ENCODE measurements around the gene ELAVL3. TPM values are rescaled to one million over a fixed set of nuclear protein-coding genes. Genes with fewer than 3 reads are reported as not detected.
"Not testable (repeated sequence)": the region's sequence is repeated elsewhere in the genome, so short reads cannot be mapped to it uniquely, and the experiment has no call there.

Gene ELAVL3
- total RNA-seq, 1 donor from 2014 or later: 42.8 TPM

DNA sequence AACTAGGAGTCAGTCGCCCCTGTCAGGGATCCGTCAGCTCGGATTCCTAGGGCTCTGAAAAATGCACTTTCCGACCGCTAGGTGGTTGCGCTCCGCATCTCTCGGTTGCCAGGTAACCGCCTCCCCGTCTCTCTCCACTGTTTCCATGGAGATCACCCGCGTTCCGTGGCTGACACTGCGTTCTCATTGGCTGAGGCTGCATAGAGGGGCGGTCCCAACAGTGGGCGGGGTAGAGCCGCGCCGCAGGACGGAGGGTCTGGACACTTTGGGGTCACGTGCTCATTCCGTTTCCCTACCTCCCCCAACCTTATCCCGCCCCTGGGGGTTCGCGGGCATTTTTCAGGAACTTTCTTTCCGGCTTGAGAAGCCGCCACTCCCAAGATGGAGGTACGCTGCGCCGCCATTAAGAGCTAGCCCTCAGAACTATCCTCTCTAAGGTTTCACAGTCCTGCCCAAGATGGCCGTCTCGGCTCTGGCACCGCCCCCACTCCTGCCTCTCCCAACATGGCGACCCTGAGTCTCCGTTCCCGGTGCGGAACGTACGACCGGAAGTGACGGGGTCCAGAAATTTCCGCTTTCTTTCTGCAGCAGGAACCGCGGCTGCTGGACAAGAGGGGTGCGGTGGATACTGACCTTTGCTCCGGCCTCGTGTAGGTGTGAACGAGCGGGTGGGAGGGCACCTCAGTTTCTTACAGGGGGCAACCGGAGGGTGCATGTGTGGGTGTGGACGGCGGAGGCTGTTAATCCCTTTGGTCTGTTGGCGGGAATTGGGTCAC lies 45.6 kb downstream of the ELAVL3 start, which contains the start of the genes ODAD3 and PRKCSH:
ODAD3 (minus strand) TSS at position 65 of the 776 bp plus-strand sequence. CDS start 105 bp downstream, outside the sequence.
PRKCSH (plus strand) TSS at position 579 of the 776 bp plus-strand sequence. CDS start 483 bp downstream, outside the sequence.
- H3K27ac Mint-ChIP-seq (ENCODE audit: unreplicated experiment): peak within 1 kb of the TSS; percentile 98
- H3K27me3 Mint-ChIP-seq (ENCODE audit: low read depth): no peaks in the 10 kb centered on the region
- peak; percentile 95 for TF ChIP-seq CTCF (conservative IDR thresholded peaks at IDR 0.05)
- H3K9me3 Mint-ChIP-seq: no peaks in the 10 kb centered on the region
- H3K36me3 Mint-ChIP-seq (ENCODE audit: low read depth): peaks cover 5% of the 10 kb centered on the region
- peak; percentile 98 for DNase-seq (ENCODE audit: low read depth, low spot score)
- peaks cover 22% of the 10 kb centered on the region for H3K4me1 Mint-ChIP-seq
- peak within 1 kb of the TSS; percentile 100 for H3K4me3 Mint-ChIP-seq

- no peaks in the 10 kb centered on the region for H3K27me3 Mint-ChIP-seq (ENCODE audit: low read depth)
- peaks cover 22% of the 10 kb centered on the region for H3K4me1 Mint-ChIP-seq
- H3K9me3 Mint-ChIP-seq: no peaks in the 10 kb centered on the region
- peak overlapping the region; percentile 85 for H3K27ac Mint-ChIP-seq (ENCODE audit: unreplicated experiment)
- H3K36me3 Mint-ChIP-seq (ENCODE audit: low read depth): peaks cover 5% of the 10 kb centered on the region
- no peak for TF ChIP-seq CTCF (conservative IDR thresholded peaks at IDR 0.05)
- DNase-seq (ENCODE audit: low read depth, low spot score): no peak
- peak overlapping the region; percentile 100 for H3K4me3 Mint-ChIP-seq
These were observed 46.2 kb downstream of the ELAVL3 start for GRCh38 chr19:11434703-11435056.

DNA sequence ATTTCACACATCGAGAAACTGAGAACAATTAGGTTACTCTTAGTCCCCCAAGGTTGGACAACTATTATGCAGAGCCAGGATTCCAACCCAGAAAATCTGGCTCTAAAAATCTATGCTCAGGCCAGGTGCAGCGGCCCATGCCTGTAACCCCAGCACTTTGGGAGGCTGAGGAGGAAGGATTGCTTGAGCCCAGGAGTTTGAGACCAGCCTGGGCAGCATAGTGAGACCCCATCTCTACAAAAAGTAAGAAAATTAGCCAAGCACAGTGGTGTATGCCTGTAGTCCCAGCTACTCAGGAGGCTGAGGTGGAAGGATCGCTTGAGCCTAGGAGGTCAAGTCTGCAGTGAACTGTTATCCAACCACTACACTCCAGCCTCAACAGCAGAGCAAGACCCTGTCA lies 47.3 kb downstream of the ELAVL3 start:
- H3K36me3 Mint-ChIP-seq (ENCODE audit: low read depth); H3K27ac Mint-ChIP-seq (ENCODE audit: unreplicated experiment); H3K27me3 Mint-ChIP-seq (ENCODE audit: low read depth); H3K4me3 Mint-ChIP-seq; H3K9me3 Mint-ChIP-seq; DNase-seq (ENCODE audit: low read depth, low spot score): not testable (repeated sequence)
- H3K4me1 Mint-ChIP-seq: peaks cover 22% of the 10 kb centered on the region

DNA sequence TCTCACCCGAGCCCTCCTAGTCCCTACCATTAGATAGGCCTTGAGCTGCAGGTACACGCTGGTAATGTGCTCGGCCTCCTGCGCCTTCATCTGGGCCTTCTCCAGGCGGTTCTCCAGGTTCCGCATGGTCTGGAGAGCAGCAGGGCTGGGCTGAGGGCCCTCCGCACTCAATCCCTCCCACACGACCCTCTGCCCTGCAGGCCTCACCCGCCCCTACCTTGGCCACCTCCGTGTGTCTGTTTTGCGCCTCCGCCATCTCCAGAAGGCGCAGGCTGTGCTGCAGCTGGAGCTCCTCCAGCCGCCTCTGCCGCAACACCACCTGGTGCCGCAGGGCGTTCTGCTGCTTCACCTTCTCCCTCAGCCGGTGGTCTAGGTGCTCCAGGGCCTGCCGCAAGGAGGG lies 54.2 kb downstream of the ELAVL3 start:
- TF ChIP-seq CTCF (conservative IDR thresholded peaks at IDR 0.05): no peak
- no peaks in the 10 kb centered on the region for H3K36me3 Mint-ChIP-seq (ENCODE audit: low read depth)
- peaks cover 26% of the 10 kb centered on the region for H3K27me3 Mint-ChIP-seq (ENCODE audit: low read depth)
- H3K9me3 Mint-ChIP-seq: no peaks in the 10 kb centered on the region
- DNase-seq (ENCODE audit: low read depth, low spot score): no peak
- peaks cover 2% of the 10 kb centered on the region for H3K4me1 Mint-ChIP-seq
- H3K27ac Mint-ChIP-seq (ENCODE audit: unreplicated experiment): no peak overlapping the region
- no peak overlapping the region for H3K4me3 Mint-ChIP-seq

DNA sequence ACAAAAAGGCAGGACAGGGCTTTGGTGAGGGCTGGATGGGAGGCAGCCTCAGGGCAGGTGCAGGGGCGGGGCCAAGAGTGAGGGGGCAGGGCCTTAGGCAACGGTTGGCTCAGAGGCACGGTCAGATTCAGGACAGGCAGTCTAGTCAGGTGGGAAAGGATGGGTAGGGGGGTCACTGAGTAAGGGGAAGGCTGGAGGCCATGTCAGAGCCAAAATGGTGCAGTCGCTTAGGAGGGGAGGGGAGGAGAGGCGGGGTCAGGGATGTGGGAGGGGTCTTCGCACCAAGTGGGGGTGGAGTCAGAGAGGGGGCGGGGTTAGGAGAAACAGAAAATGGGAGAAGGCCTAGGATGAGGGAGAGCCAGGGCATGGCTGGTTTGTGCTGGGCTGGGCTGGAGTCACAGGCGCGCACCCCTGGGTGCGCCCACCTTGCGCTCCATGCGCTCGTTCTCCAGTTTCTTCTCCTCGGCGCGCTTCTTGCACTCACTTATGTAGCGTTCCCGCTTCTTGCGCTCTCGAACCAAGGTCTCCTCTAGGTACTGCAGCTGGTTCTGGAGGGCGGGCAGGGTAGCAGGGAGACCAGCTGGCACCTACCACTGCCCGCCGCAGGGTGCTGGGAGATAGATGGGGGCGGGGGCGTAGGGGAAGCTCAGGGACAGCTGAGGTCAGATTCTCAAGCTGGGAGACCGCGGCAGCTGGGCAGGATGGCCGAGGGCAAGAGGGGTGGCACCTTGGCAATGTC lies 55.0 kb downstream of the ELAVL3 start:
- H3K27me3 Mint-ChIP-seq (ENCODE audit: low read depth): peaks cover 33% of the 10 kb centered on the region
- TF ChIP-seq CTCF (conservative IDR thresholded peaks at IDR 0.05): no peak
- H3K4me1 Mint-ChIP-seq: peaks cover 7% of the 10 kb centered on the region
- no peaks in the 10 kb centered on the region for H3K36me3 Mint-ChIP-seq (ENCODE audit: low read depth)
- no peak overlapping the region for H3K27ac Mint-ChIP-seq (ENCODE audit: unreplicated experiment)
- H3K9me3 Mint-ChIP-seq: no peaks in the 10 kb centered on the region
- no peak for DNase-seq (ENCODE audit: low read depth, low spot score)
- no peak overlapping the region for H3K4me3 Mint-ChIP-seq

DNA sequence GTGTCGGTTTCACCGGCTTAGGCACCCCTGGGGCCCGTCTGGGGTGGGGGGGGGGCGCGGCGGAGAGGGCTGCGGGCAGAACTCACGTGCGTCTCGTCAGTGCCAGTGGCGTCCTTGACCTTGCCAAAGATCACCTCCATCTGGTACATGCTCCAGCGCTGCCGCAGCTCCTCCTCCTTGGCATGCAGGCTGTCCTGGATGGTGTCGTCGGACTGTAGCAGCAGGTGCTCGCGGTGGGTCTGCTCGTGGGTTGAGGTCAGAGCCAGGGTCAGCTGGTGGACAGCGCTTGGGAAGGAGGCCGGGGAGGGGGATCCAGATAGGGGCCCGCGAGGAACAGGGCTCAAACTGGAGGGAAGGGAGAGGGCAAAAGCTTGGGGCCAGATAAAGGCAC lies 57.1 kb downstream of the ELAVL3 start:
- H3K36me3 Mint-ChIP-seq (ENCODE audit: low read depth): no peaks in the 10 kb centered on the region
- no peak overlapping the region for H3K27ac Mint-ChIP-seq (ENCODE audit: unreplicated experiment)
- H3K4me3 Mint-ChIP-seq: no peak overlapping the region
- peaks cover 14% of the 10 kb centered on the region for H3K4me1 Mint-ChIP-seq
- H3K27me3 Mint-ChIP-seq (ENCODE audit: low read depth): peaks cover 54% of the 10 kb centered on the region
- TF ChIP-seq CTCF (conservative IDR thresholded peaks at IDR 0.05): no peak
- no peak for DNase-seq (ENCODE audit: low read depth, low spot score)
- H3K9me3 Mint-ChIP-seq: no peaks in the 10 kb centered on the region
